ENCODE measurements around the gene ARRDC4.

ARRDC4 gene

GRCh38 chr15:97930230-97930629 lies 30.3 kb upstream of the ARRDC4 start:
- TF ChIP-seq, protein P1, sequence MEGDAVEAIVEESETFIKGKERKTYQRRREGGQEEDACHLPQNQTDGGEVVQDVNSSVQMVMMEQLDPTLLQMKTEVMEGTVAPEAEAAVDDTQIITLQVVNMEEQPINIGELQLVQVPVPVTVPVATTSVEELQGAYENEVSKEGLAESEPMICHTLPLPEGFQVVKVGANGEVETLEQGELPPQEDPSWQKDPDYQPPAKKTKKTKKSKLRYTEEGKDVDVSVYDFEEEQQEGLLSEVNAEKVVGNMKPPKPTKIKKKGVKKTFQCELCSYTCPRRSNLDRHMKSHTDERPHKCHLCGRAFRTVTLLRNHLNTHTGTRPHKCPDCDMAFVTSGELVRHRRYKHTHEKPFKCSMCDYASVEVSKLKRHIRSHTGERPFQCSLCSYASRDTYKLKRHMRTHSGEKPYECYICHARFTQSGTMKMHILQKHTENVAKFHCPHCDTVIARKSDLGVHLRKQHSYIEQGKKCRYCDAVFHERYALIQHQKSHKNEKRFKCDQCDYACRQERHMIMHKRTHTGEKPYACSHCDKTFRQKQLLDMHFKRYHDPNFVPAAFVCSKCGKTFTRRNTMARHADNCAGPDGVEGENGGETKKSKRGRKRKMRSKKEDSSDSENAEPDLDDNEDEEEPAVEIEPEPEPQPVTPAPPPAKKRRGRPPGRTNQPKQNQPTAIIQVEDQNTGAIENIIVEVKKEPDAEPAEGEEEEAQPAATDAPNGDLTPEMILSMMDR (IDR thresholded peaks at IDR 0.05; ENCODE audit: low read depth, low read length, missing control alignments), result no peak
- in situ Hi-C loops (cut with HindIII; ENCODE audit: low pct_ligation_motif_present, low sequenced_read_pairs), result no loop called here
- Histone ChIP-seq H3K4me3 (ENCODE audit: low read depth, low read length) (no peak overlapping the region), H3K27ac (no peak overlapping the region), H3K27me3 (replicated peaks) (no peaks in the 10 kb centered on the region), H3K36me3 (replicated peaks) (no peaks in the 10 kb centered on the region)
- DNase-seq, result no peak

DNA sequence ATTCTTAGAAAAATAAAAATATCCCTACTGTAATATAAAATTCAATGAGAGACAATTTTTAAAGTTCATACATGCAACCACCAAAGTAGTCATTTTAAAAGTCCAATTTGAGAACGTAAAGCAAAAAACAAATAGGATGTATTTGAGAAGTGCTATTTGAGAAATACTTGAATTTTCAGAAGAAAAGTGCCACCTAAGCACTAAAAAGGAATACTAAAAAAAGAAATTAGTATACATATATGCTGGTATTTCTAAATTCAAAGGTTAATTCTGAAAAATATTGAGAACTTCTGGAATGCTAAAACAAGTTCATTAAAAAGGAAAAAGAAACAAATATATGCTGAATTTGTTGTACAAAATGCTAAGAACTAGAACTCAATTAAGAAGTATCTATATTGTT lies 29.2 kb upstream of the ARRDC4 start:
- H3K27me3 ChIP-seq (replicated peaks), result no peaks in the 10 kb centered on the region
- no peaks in the 10 kb centered on the region for H3K36me3 ChIP-seq (replicated peaks)
- in situ Hi-C loops (cut with HindIII; ENCODE audit: low pct_ligation_motif_present, low sequenced_read_pairs), result no loop called here
- no peak overlapping the region for H3K27ac ChIP-seq
- no peak overlapping the region for H3K4me3 ChIP-seq (ENCODE audit: low read depth, low read length)
- TF ChIP-seq, protein P1 (IDR thresholded peaks at IDR 0.05; ENCODE audit: low read depth, low read length, missing control alignments), result no peak
- DNase-seq, result no peak

GRCh38 chr15:97933589-97933988 lies 26.9 kb upstream of the ARRDC4 start:
- H3K27ac ChIP-seq, result no peak overlapping the region
- no peaks in the 10 kb centered on the region for H3K36me3 ChIP-seq (replicated peaks)
- H3K27me3 ChIP-seq (replicated peaks), result no peaks in the 10 kb centered on the region
- H3K4me3 ChIP-seq (ENCODE audit: low read depth, low read length), result no peak overlapping the region
- in situ Hi-C loops (cut with HindIII; ENCODE audit: low pct_ligation_motif_present, low sequenced_read_pairs), result no loop called here
- TF ChIP-seq, protein P1 (IDR thresholded peaks at IDR 0.05; ENCODE audit: low read depth, low read length, missing control alignments), result no peak
- DNase-seq, result no peak

DNA sequence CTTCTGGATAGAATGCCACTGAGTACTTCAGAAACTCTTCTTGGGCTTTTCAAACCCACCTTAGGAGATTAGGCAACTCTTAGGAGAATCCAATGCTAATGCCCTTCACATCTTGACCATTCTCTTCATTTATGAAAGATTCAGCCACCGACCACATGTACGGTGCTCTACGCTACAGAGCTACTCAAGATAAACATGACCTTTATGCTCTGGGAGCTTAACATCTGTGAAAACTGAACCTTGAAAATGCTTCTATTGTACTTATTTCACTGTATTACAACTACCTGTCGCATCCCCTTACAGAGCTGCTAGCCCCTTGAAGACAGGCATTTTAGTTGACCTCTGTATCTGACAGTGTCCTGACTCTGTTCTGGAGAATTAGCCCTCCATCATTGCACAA lies 19.5 kb upstream of the ARRDC4 start:
- in situ Hi-C loops (cut with HindIII; ENCODE audit: low pct_ligation_motif_present, low sequenced_read_pairs), result no loop called here
- Histone ChIP-seq H3K4me3 (ENCODE audit: low read depth, low read length) (no peak overlapping the region), H3K36me3 (replicated peaks) (no peaks in the 10 kb centered on the region), H3K27me3 (replicated peaks) (no peaks in the 10 kb centered on the region), H3K27ac (no peak overlapping the region)
- TF ChIP-seq, protein P1 (IDR thresholded peaks at IDR 0.05; ENCODE audit: low read depth, low read length, missing control alignments), result no peak
- no peak for DNase-seq

GRCh38 chr15:97941572-97941971 lies 18.9 kb upstream of the ARRDC4 start:
- TF ChIP-seq, protein P1 (IDR thresholded peaks at IDR 0.05; ENCODE audit: low read depth, low read length, missing control alignments), result no peak
- Histone ChIP-seq H3K4me3 (ENCODE audit: low read depth, low read length) (no peak overlapping the region), H3K27ac (no peak overlapping the region), H3K27me3 (replicated peaks) (no peaks in the 10 kb centered on the region), H3K36me3 (replicated peaks) (no peaks in the 10 kb centered on the region)
- no peak for DNase-seq
- in situ Hi-C loops (cut with HindIII; ENCODE audit: low pct_ligation_motif_present, low sequenced_read_pairs), result no loop called here

DNA sequence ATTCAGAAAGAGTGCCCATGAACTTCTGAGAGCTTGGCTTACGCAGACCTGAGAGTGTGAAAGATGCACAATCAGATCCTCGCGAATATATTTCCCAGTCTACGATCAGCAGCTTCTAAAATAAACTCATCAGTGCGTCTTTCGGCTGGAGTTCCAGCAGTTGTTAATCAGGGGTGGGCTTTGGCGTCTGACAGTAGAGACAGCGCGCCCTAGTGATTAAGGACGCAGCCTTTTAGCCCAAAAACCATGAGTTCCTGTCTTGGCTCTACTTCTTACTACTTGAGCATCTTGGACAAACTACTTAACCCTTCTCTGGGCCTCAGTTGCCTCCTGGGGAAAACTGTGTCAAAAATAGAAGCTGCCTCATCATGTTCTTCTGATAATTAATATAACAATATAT lies 15.8 kb upstream of the ARRDC4 start:
- no peaks in the 10 kb centered on the region for H3K27me3 ChIP-seq (replicated peaks)
- H3K27ac ChIP-seq, result no peak overlapping the region
- H3K4me3 ChIP-seq (ENCODE audit: low read depth, low read length), result no peak overlapping the region
- no peak for DNase-seq
- TF ChIP-seq, protein P1 (IDR thresholded peaks at IDR 0.05; ENCODE audit: low read depth, low read length, missing control alignments), result no peak
- H3K36me3 ChIP-seq (replicated peaks), result no peaks in the 10 kb centered on the region
- in situ Hi-C loops (cut with HindIII; ENCODE audit: low pct_ligation_motif_present, low sequenced_read_pairs), result no loop called here

All from brain microvascular endothelial cell (primary cell).